Upper lobe of right lung (tissue), 1 donor: ENCODE measurements around the gene SAMD4A. TPM values are rescaled to one million over a fixed set of nuclear protein-coding genes. Genes with fewer than 3 reads are reported as not detected.

ENCODE experiments used
- ATAC-seq: fragments of 200-7000 bp; cut with Tn5 transposase; one replicate; pipeline ENCODE4 v1.9.1; 2020; ENCODE audit warnings: mild to moderate bottlenecking, moderate library complexity
- DNase-seq: peaks from one replicate; pipeline ENCODE4 v3.0.0-alpha.2; 2020
- H3K27ac ChIP-seq: fragments of 200-600 bp; one replicate; pipeline ENCODE4 v1.8.0; 2022
- H3K27me3 ChIP-seq: fragments of 200-600 bp; one replicate; pipeline ENCODE4 v1.8.0; 2022; ENCODE audit warnings: mild to moderate bottlenecking
- H3K36me3 ChIP-seq: fragments of 200-600 bp; one replicate; pipeline ENCODE4 v1.8.0; 2022
- H3K4me1 ChIP-seq: fragments of 200-600 bp; one replicate; pipeline ENCODE4 v1.8.0; 2022
- H3K4me3 ChIP-seq: fragments of 200-600 bp; one replicate; pipeline ENCODE4 v1.8.0; 2022; ENCODE audit warnings: mild to moderate bottlenecking
- H3K9me3 ChIP-seq: fragments of 200-600 bp; one replicate; pipeline ENCODE4 v1.8.0; 2022
- intact Hi-C: fragments of 100-400 bp; cut with DNase I; formaldehyde crosslinking; loops from one replicate; pipeline ENCODE4 v1.11.0; 2022
- total RNA-seq: library from RNA; stranded (reverse); fragmentation: NEBNext Ultra II Directional; extraction: Animal tissue kit (Norgen Biotek cat#: 25700); gene quantifications from one replicate; pipeline ENCODE4 v1.2.1, GENCODE V29; 2021
- TF ChIP-seq, protein P1 (sequence below): fragments of 200-600 bp; IDR thresholded peaks from one replicate; pipeline ENCODE4 v1.8.0; 2022; ENCODE audit warnings: antibody characterized with exemption
- donor health status: DM: no; HTN: yes; CAD: no; lungs with severe emphysema.

Gene SAMD4A
- total RNA-seq, 1 donor from 2014 or later: 39.1 TPM

DNA sequence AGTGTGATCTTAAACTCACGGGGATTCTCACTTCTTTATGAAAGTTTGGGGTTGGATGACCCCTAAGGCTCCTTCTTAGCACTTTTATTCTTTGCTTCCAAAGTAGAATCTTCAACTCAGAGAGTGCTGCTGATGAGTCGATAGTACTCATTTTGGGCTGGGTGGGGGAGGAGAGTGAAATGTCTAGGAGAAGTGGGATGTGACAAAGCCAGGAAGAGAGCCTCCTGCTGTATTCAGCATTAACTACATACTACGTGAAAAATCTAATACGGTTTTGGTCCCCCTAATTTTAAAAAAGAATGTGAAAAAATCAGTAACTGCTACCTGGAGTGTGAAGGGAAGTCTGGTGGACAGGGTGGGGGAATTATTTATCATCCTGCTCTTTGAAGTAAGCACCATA, 148.3 kb downstream of the SAMD4A start:
- ATAC-seq (peak; percentile 22), DNase-seq (no peak)
- no peak overlapping the region for H3K4me3 ChIP-seq
- H3K9me3 ChIP-seq: no peaks in the 10 kb centered on the region
- no peaks in the 10 kb centered on the region for H3K27me3 ChIP-seq
- TF ChIP-seq, protein P1, sequence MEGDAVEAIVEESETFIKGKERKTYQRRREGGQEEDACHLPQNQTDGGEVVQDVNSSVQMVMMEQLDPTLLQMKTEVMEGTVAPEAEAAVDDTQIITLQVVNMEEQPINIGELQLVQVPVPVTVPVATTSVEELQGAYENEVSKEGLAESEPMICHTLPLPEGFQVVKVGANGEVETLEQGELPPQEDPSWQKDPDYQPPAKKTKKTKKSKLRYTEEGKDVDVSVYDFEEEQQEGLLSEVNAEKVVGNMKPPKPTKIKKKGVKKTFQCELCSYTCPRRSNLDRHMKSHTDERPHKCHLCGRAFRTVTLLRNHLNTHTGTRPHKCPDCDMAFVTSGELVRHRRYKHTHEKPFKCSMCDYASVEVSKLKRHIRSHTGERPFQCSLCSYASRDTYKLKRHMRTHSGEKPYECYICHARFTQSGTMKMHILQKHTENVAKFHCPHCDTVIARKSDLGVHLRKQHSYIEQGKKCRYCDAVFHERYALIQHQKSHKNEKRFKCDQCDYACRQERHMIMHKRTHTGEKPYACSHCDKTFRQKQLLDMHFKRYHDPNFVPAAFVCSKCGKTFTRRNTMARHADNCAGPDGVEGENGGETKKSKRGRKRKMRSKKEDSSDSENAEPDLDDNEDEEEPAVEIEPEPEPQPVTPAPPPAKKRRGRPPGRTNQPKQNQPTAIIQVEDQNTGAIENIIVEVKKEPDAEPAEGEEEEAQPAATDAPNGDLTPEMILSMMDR: no peak
- H3K27ac ChIP-seq: no peak overlapping the region
- no peaks in the 10 kb centered on the region for H3K36me3 ChIP-seq
- intact Hi-C loops: no loop called here
- peaks cover 22% of the 10 kb centered on the region for H3K4me1 ChIP-seq

DNA sequence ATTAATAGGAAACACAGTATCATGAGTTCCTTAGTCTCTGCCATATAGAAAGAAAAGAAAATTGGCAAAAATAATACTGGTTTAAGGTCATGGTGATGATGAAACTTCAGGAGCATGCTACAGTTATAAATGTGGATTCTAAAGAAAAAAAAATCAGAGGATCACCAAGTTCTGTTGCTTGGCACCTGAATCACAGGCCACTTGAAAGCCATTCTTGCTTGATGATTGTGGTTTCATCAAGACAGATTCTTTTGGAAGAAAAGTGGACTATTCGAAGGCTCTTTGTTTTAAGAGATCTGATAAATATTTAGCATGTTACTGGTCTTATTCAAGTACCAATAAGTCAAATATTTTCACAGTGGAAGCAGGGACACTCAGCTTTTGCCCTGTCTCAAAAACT, 148.9 kb downstream of the SAMD4A start:
- TF ChIP-seq, protein P1: no peak
- ATAC-seq: no peak
- DNase-seq: no peak

DNA sequence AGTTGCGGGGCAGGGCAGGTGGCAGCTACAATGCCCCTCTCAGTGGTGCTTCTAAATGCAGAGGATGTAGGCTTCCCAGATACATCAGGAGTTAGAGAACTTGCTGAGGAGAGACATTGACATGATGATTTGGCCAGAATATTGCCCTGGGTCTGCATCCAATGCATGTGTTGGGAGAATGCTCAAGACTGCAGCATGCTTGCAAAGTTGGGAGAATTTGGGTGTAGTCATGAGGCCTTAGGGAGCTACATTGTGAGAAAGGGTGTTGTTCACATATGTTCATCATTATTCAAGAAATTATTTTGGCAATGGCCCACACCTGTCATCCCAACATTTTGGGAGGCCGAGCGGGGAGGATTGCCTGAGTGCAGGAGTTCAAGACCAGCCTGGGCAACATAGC, 149.9 kb downstream of the SAMD4A start:
- peaks cover 18% of the 10 kb centered on the region for H3K4me1 ChIP-seq
- H3K27ac ChIP-seq: no peak overlapping the region
- intact Hi-C loops: no loop called here
- H3K36me3 ChIP-seq: no peaks in the 10 kb centered on the region
- no peaks in the 10 kb centered on the region for H3K9me3 ChIP-seq
- no peaks in the 10 kb centered on the region for H3K27me3 ChIP-seq
- DNase-seq (no peak), ATAC-seq (no peak)
- TF ChIP-seq, protein P1: no peak
- H3K4me3 ChIP-seq: no peak overlapping the region

More for the DNA sequence above, 148.9 kb downstream of the SAMD4A start:
- peaks cover 22% of the 10 kb centered on the region for H3K4me1 ChIP-seq
- no peaks in the 10 kb centered on the region for H3K36me3 ChIP-seq
- intact Hi-C loops: no loop called here
- no peaks in the 10 kb centered on the region for H3K9me3 ChIP-seq
- no peak overlapping the region for H3K4me3 ChIP-seq
- no peaks in the 10 kb centered on the region for H3K27me3 ChIP-seq
- H3K27ac ChIP-seq: no peak overlapping the region

DNA sequence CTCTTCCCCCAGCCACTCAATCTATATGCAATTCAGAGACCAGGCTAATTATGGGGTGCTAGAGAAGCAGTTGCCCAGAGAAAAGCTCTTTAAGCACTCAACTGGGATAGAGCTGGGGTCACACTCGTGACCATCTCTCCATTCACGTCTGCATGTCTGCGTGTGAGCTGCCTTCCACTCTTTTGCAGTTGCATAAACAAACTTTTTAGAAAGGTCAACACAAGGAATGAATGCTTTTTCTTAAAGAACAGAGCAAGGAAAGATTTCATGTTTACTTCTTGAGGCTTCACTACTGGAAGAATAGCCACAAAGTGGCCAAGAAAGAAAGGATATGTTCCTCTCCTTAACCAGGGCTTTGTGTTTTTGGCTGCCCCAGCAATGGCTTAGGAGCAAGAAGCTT, 151.1 kb downstream of the SAMD4A start:
- no peak for DNase-seq
- no peaks in the 10 kb centered on the region for H3K9me3 ChIP-seq
- no peak overlapping the region for H3K4me3 ChIP-seq
- TF ChIP-seq, protein P1: no peak
- H3K36me3 ChIP-seq: no peaks in the 10 kb centered on the region
- ATAC-seq: no peak
- intact Hi-C loops: no loop called here
- H3K27ac ChIP-seq: no peak overlapping the region
- H3K4me1 ChIP-seq: peaks cover 6% of the 10 kb centered on the region
- H3K27me3 ChIP-seq: no peaks in the 10 kb centered on the region

DNA sequence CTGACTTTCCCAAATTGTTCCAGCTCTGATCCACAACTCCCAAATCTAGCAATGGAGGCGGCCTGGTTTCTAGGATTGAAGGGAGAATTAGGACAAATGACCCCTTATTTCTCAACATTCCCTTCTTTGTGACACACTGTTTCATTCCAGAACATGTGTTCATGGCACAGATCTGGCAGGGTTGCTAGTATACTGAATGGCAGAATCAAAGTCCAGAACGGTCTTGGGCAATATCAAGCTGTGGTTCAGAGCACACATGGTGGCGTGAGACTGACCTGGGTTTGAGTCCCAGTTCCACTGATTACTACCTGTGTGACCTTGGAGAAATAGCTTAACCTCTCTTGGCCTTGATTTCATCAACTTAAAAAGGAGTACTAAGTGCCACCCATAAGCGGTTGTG, 152.5 kb downstream of the SAMD4A start:
- intact Hi-C loops: no loop called here
- H3K4me3 ChIP-seq: no peak overlapping the region
- TF ChIP-seq, protein P1: no peak
- H3K27me3 ChIP-seq: no peaks in the 10 kb centered on the region
- H3K4me1 ChIP-seq: peaks cover 4% of the 10 kb centered on the region
- no peak for ATAC-seq
- H3K27ac ChIP-seq: no peak overlapping the region
- H3K9me3 ChIP-seq: no peaks in the 10 kb centered on the region
- no peaks in the 10 kb centered on the region for H3K36me3 ChIP-seq
- no peak for DNase-seq

DNA sequence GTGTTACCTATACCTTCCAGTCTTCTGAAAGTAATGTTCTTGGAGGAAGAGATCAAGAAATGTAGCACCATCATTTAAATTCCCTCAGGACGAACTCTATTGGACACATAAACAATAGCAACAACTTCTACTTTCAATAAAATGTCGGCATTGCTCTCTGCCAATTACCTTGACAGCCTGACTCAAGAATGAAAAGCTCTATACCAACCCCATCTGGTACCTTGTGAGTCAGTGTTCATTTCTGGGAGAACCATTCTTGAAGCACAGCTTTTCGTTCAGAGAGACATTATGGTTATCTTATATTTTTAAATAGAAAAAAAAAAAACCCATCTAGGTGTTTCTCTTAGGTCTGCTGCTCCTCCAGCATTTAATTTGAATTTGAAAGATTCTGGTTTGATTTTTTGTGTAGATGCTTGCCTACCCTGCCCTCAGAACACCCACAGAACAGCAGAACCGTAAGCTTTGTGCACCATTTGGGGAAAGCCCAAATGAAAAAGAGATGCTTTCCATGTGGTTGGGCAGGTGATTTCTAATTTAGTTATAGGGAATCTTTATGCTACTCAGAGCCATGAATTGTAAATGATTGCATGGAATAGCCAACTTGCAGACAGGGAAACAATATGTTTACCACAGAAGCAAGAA, 156.0 kb downstream of the SAMD4A start:
- Histone ChIP-seq H3K9me3 (no peaks in the 10 kb centered on the region), H3K4me3 (no peak overlapping the region), H3K27me3 (no peaks in the 10 kb centered on the region), H3K4me1 (peaks cover 4% of the 10 kb centered on the region), H3K36me3 (no peaks in the 10 kb centered on the region), H3K27ac (no peak overlapping the region)
- no peak for DNase-seq
- intact Hi-C loops: no loop called here
- ATAC-seq: peak; percentile 74
- TF ChIP-seq, protein P1: peak; percentile 36
